Adipose tissue (tissue), 3 donors: ENCODE results near the gene ARFGAP2. TPM values are rescaled to one million over a fixed set of nuclear protein-coding genes. Genes with fewer than 3 reads are reported as not detected.
"Not testable (repeated sequence)": the region's sequence is repeated elsewhere in the genome, so short reads cannot be mapped to it uniquely, and the experiment has no call there.

ENCODE experiments used
- H3K27ac ChIP-seq: one replicate; pipeline ENCODE4 v1.5.1; 2013; ENCODE audit warnings: low read depth, low read length
- WGBS, 3 donors: extraction: QIAGEN DNeasy Blood & Tissue Kit; methylation state at CpG; one replicate each; pipeline ENCODE4 v1.1.7; 2013; 5-methylcytosine and 5-hydroxymethylcytosine counted together
- polyA plus RNA-seq, 3 donors: library from polyadenylated mRNA; stranded (reverse); fragments of 200-250 nt; gene quantifications; one replicate each; pipeline ENCODE4 v1.2.3, GENCODE V29; 2013
- donor health status: healthy with polysubstance abuse.
- donor health status: Bipolar disorder and iron deficiency.
- donor health status: healthy.

Gene ARFGAP2
- polyA plus RNA-seq, 3 donors = 50.7 to 79.0 (median 65.3) TPM

DNA sequence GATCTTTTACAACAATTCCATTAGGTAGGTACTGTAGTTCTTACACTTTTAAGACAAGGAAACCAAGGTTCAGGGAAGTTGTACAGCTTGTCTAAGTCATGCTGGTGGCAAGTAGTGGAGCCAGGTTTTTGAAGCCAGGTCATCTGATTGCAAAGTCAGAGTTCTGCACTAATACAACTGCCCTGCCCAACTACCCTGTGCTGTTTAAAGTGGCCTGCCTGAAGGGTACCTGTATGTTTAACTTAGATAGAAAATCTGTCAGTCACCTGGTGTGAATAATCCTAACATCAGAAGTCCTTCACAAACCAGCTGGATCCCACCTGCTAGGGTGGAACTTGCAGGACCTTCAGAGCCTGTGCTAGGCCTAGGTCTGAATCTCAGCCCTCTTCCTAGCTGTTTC is 44.2 kb downstream of the ARFGAP2 start:
- no peak overlapping the region for H3K27ac ChIP-seq

- WGBS, 3 donors = 95 to 100% (median 97%) methylated on average over 2 of the region's 2 CpGs
- H3K27ac ChIP-seq = no peak overlapping the region
Measured at GRCh38 chr11:47131136-47131535, 45.5 kb downstream of the ARFGAP2 start.

DNA sequence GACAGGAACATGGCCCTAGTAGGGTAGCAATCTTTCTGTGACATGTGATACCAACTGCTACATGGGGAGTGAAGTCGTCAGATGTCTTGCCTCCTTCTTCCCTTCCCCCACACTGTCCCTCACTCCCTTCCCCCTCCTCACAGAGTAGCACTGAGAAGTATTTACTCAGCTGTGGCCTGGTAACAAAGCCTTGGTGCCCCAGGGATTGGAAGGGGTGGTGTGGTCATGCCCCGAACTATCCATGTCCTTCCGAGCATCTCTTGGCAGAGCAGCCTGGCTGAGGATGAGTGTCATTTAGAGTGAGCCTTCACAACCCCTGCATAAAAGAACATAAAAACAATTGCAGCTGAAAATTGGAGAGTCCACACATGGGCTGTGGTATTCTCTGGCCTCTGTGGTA is 46.1 kb downstream of the ARFGAP2 start:
- WGBS, 3 donors = 38 to 77% (median 65%) methylated on average over 3 of the region's 3 CpGs
- H3K27ac ChIP-seq = no peak overlapping the region

GRCh38 chr11:47127213-47127612 is 49.5 kb downstream of the ARFGAP2 start:
- H3K27ac ChIP-seq = no peak overlapping the region
- WGBS, 3 donors = 22 to 71% (median 69%) methylated on average over 2 of the region's 2 CpGs

DNA sequence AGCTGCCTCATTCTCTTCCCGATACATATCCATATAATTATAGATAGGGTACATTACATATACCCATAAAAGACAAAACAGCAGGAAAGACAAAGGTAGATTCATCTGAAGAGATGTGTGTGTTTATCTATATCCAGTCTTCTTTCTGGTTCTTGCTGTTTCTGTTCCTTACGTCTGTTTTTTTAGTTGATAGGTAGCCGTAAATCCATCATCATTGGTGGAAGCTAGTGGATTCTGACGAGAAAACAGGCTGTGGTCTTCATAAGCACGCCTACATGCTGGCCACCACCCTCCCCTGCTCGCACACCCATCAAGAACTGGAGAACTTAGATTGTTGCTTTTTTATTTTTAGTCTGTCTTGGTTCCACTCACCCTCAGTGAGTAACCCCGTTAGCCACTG is 51.6 kb downstream of the ARFGAP2 start:
- H3K27ac ChIP-seq = no peak overlapping the region
- WGBS, 3 donors = 86 to 89% (median 89%) methylated on average over 7 of the region's 7 CpGs

DNA sequence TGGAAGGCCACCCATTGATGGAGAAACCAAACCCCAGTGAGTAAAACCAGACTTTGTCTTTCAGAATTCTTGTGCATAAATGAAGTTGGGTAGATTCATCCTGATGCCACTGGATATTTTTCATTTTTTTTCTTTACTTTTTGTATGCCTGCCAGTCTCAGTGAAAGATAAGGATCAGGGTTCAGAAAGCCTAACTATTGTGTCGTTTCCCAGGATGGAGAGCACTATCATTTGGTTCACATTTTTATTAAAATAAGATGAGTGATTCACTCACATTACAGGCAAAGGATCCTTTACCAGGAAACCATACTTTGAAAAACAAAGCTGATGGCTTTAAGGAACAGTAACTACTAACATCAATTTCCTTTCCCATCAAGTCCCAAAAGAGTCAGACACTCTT is 52.0 kb downstream of the ARFGAP2 start:
- 51 to 85% (median 72%) methylated on average over 1 of the region's 1 CpG for WGBS, 3 donors
- no peak overlapping the region for H3K27ac ChIP-seq

- WGBS, 3 donors = 85 to 93% (median 92%) methylated on average over 2 of the region's 2 CpGs
- no peak overlapping the region for H3K27ac ChIP-seq
Measured at GRCh38 chr11:47123094-47123493, 53.6 kb downstream of the ARFGAP2 start.

- no peak overlapping the region for H3K27ac ChIP-seq
- WGBS, 3 donors = 61 to 78% (median 65%) methylated on average over 2 of the region's 2 CpGs
Measured at GRCh38 chr11:47121731-47122130, 54.9 kb downstream of the ARFGAP2 start.

DNA sequence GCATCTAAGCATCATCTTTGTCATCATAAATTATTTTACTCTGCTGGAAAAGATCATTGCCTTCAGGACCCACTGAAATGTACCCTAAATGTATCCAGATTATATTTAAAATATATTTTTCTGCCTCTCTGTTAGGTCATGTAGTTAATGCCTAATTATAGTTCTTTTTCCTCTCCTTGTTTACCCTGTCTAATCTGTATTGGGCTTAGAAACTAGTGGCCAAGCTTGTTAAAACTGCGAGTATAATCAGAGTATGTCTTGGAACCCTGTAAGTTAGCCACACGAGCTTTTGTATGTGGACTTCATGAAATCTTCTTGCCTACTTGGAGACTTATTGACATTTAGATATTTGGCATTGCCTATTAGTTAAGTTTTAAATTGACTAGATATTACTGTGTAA is 55.6 kb downstream of the ARFGAP2 start:
- no peak overlapping the region for H3K27ac ChIP-seq
- 36 to 89% (median 88%) methylated on average over 2 of the region's 2 CpGs for WGBS, 3 donors

- 28 to 90% (median 84%) methylated on average over 20 of the region's 20 CpGs for WGBS, 3 donors
Measured at GRCh38 chr11:47118958-47119688, 57.6 kb downstream of the ARFGAP2 start.

More at GRCh38 chr11:47118958-47119688, 57.6 kb downstream of the ARFGAP2 start:
- not testable (repeated sequence) for H3K27ac ChIP-seq

Other genes with a start within 250 kb of the ARFGAP2 start
- 10 to 100 TPM; 10.2 to 26.9 (median 12.0) TPM for gene CSTPP1, start 240.1 kb downstream of the ARFGAP2 start, polyA plus RNA-seq
- gene PACSIN3, start 9.6 kb upstream of the ARFGAP2 start, polyA plus RNA-seq = 10 to 100 TPM; 11.6 to 21.9 (median 15.0) TPM
- gene DDB2, start 38.1 kb upstream of the ARFGAP2 start, polyA plus RNA-seq = 10 to 100 TPM; 15.3 to 24.7 (median 24.5) TPM
- gene ACP2, start 71.9 kb upstream of the ARFGAP2 start, polyA plus RNA-seq = 10 to 100 TPM; 30.4 to 40.0 (median 35.9) TPM
- 100 to 1,000 TPM in 2 of 3 donors, 10 to 100 TPM in 1; 29.5 to 230 (median 119) TPM for gene NR1H3, start 81.1 kb upstream of the ARFGAP2 start, polyA plus RNA-seq
- 10 to 100 TPM; 12.1 to 20.8 (median 13.8) TPM for gene MADD, start 93.3 kb upstream of the ARFGAP2 start, polyA plus RNA-seq
- gene MYBPC3, start 175.8 kb upstream of the ARFGAP2 start, polyA plus RNA-seq = 1 to 10 TPM in 1 of 3 donors, under 1 TPM in 2; 0.07 to 3.1 (median 0.68) TPM
- 10 to 100 TPM in 2 of 3 donors, 1 to 10 TPM in 1; 4.9 to 69.3 (median 49.3) TPM for gene SPI1, start 201.7 kb upstream of the ARFGAP2 start, polyA plus RNA-seq
- 10 to 100 TPM; 36.4 to 42.0 (median 39.9) TPM for gene SLC39A13, start 231.7 kb upstream of the ARFGAP2 start, polyA plus RNA-seq
- gene PSMC3, start 249.6 kb upstream of the ARFGAP2 start, polyA plus RNA-seq = 100 to 1,000 TPM in 2 of 3 donors, 10 to 100 TPM in 1; 76.2 to 157 (median 134) TPM